DOHH2 (cell line): ENCODE measurements around the gene FOXN1.

Experiments
- H3F3A ChIP-seq: fragments of 200-600 bp; sonication (generic), shearing (Covaris generic); 2 replicates; pipeline ENCODE4 v1.6.0; 2016; ENCODE audit warnings: antibody characterized with exemption, mild to moderate bottlenecking; ENCODE audit not compliant: control insufficient read depth, insufficient read depth
- H3K27ac ChIP-seq: fragments of 200-600 bp; sonication (generic); 2 replicates; pipeline ENCODE4 v1.5.1; 2014; ENCODE audit warnings: low read depth, mild to moderate bottlenecking, low read length, moderate library complexity
- H3K27me3 ChIP-seq: fragments of 200-600 bp; sonication (generic); 2 replicates; pipeline ENCODE4 v1.6.1; 2014; ENCODE audit warnings: mild to moderate bottlenecking, low read length, mixed read lengths; ENCODE audit not compliant: control insufficient read depth
- H3K36me3 ChIP-seq: fragments of 200-600 bp; sonication (generic); 2 replicates; pipeline ENCODE4 v1.6.1; 2014; ENCODE audit warnings: mild to moderate bottlenecking, low read length, moderate library complexity, mixed read lengths; ENCODE audit not compliant: control insufficient read depth
- H3K4me1 ChIP-seq: fragments of 200-600 bp; sonication (generic); 2 replicates; pipeline ENCODE4 v1.6.1; 2014; ENCODE audit warnings: mild to moderate bottlenecking, low read length, mixed read lengths; ENCODE audit not compliant: control insufficient read depth
- H3K4me2 ChIP-seq: fragments of 200-600 bp; sonication (generic); 2 replicates; pipeline ENCODE4 v1.6.0; 2014; ENCODE audit warnings: mild to moderate bottlenecking, low read length, moderate library complexity
- H3K4me3 ChIP-seq: fragments of 200-600 bp; sonication (generic); 2 replicates; pipeline ENCODE4 v1.5.1; 2014; ENCODE audit warnings: mild to moderate bottlenecking, low read length, mixed read lengths
- H3K79me2 ChIP-seq: fragments of 200-600 bp; sonication (generic); 2 replicates; pipeline ENCODE4 v1.6.1; 2014; ENCODE audit warnings: mild to moderate bottlenecking, low read length, mixed read lengths; ENCODE audit not compliant: control insufficient read depth
- H3K9me2 ChIP-seq: fragments of 200-600 bp; sonication (generic); replicated peaks from 2 replicates; pipeline ENCODE4 v1.6.1; 2014; ENCODE audit warnings: mild to moderate bottlenecking, low read length, mixed read lengths; ENCODE audit not compliant: control insufficient read depth
- H3K9me3 ChIP-seq: fragments of 200-600 bp; sonication (generic); 2 replicates; pipeline ENCODE4 v1.6.1; 2014; ENCODE audit warnings: antibody characterized with exemption, low read length, mixed read lengths; ENCODE audit not compliant: control insufficient read depth, insufficient read depth
- H4K20me1 ChIP-seq: fragments of 200-600 bp; sonication (generic); 2 replicates; pipeline ENCODE4 v1.6.0; 2014; ENCODE audit warnings: low read depth, mild to moderate bottlenecking, antibody characterized with exemption, low read length, moderate library complexity; ENCODE audit not compliant: control insufficient read depth, insufficient read depth
- CTCF ChIP-seq: fragments of 200-600 bp; sonication (generic); IDR thresholded peaks from one replicate; pipeline ENCODE4 v1.5.1; 2014; ENCODE audit warnings: antibody characterized with exemption, mild to moderate bottlenecking, low read depth, low read length; ENCODE audit not compliant: poor library complexity, severe bottlenecking
- EZH2phosphoT487 ChIP-seq: fragments of 200-600 bp; sonication (generic); IDR thresholded peaks from 2 replicates; pipeline ENCODE4 v1.6.1; 2017; ENCODE audit warnings: borderline replicate concordance, mild to moderate bottlenecking, antibody characterized with exemption, low read length, moderate library complexity, mixed read lengths

Gene FOXN1

GRCh38 chr17:28476076-28476865 is 29.9 kb upstream of the FOXN1 start:
- H3K9me3 ChIP-seq = no peaks in the 10 kb centered on the region
- no peak overlapping the region for H3K4me2 ChIP-seq
- H3K4me3 ChIP-seq = no peak overlapping the region
- TF ChIP-seq EZH2phosphoT487 (no peak), CTCF (no peak)
- H3K27me3 ChIP-seq = peaks cover 8% of the 10 kb centered on the region
- no peaks in the 10 kb centered on the region for H3K9me2 ChIP-seq
- no peaks in the 10 kb centered on the region for H3K79me2 ChIP-seq
- no peaks in the 10 kb centered on the region for H3K4me1 ChIP-seq
- H3F3A ChIP-seq = no peaks in the 10 kb centered on the region
- H4K20me1 ChIP-seq = no peaks in the 10 kb centered on the region
- no peak overlapping the region for H3K27ac ChIP-seq
- H3K36me3 ChIP-seq = no peaks in the 10 kb centered on the region

GRCh38 chr17:28477928-28478327 is 28.2 kb upstream of the FOXN1 start:
- Histone ChIP-seq H3K27me3 (peaks cover 16% of the 10 kb centered on the region), H3F3A (no peaks in the 10 kb centered on the region), H3K9me3 (no peaks in the 10 kb centered on the region), H3K4me1 (no peaks in the 10 kb centered on the region), H3K27ac (no peak overlapping the region), H3K79me2 (no peaks in the 10 kb centered on the region), H3K9me2 (no peaks in the 10 kb centered on the region), H3K4me2 (no peak overlapping the region), H3K36me3 (no peaks in the 10 kb centered on the region), H4K20me1 (no peaks in the 10 kb centered on the region), H3K4me3 (no peak overlapping the region)
- TF ChIP-seq CTCF (no peak), EZH2phosphoT487 (no peak)

DNA sequence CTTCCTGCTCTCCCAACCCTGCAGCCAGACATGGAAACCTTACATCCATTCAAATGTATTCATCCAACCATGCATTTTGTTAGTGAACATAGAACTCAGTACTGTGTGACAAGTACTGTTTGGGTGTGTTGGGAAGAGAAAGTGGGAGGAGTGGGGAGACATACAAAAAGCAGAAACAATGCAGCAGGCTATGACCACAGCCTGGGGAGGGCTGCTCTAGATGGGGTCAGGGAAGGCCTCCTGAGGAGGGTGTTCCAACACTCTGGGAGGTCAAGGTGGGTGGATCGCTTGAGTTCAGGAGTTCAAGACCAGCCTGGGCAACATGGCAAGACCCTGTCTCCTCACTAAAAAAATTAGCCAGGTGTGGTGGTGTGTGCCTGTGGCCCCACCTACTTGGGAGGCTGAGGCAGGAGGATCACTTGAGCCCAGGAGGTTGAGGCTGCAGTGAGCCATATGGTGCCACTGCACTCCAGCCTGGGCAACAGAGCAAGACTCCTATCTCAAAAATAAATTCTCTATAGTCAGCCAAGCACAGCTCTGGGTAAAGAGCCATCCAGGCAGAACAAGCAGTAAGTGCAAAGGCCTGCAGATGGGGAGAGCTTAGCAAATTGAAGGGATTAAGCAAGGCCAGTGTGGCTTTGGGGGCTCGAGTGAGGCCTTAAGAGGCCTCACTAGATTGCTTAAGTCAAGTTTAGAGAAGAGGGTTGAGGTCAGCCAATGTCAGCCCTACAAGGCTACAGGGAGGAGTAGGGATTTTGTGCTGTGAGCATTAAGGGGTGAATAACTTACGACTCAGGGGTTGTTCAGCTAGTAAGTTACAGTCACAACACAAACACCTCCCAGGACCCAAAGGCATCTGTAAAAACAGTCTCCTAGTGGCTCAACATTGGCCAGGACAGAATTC is 27.2 kb upstream of the FOXN1 start:
- Histone ChIP-seq H3K4me3 (no peak overlapping the region), H4K20me1 (no peaks in the 10 kb centered on the region), H3K79me2 (no peaks in the 10 kb centered on the region), H3K9me2 (no peaks in the 10 kb centered on the region), H3F3A (no peaks in the 10 kb centered on the region), H3K27me3 (peaks cover 20% of the 10 kb centered on the region), H3K4me1 (no peaks in the 10 kb centered on the region), H3K27ac (no peak overlapping the region), H3K36me3 (no peaks in the 10 kb centered on the region), H3K9me3 (no peaks in the 10 kb centered on the region), H3K4me2 (no peak overlapping the region)
- no peak for TF ChIP-seq CTCF
- no peak for TF ChIP-seq EZH2phosphoT487
